HG02571 (cell line): ENCODE data around the gene KCNMB2.
A peak's percentile ranks its signal among the peaks of the same experiment; 100 is the strongest.

Experiments
- ATAC-seq: cut with Tn5 transposase; IDR thresholded peaks from one replicate; pipeline ENCODE4 v1.9.1; 2021; ENCODE audit warnings: mild to moderate bottlenecking, moderate library complexity; ENCODE audit not compliant: unreplicated experiment

Gene KCNMB2

GRCh38 chr3:178748874-178749273 is 212.6 kb downstream of the KCNMB2 start:
- ATAC-seq = no peak

DNA sequence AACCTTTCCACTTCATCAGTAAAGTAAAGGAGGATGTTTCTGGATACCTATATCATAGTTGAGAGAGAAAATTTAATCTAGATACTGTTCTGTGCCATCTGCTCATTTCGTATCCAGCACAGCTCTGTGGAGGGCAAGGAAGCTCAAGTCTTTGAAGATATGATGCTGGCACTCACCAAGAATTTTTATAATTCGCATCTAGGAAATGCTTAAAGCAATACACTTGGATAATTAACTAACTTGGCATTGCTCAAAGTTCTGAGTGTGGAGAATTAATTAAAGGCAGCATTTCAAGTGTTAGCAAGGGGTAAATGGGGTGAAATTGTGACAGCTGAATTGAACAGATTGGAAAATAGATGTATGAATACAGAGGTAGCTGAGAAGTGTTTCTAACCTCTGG is 213.2 kb downstream of the KCNMB2 start:
- ATAC-seq = no peak

GRCh38 chr3:178750639-178751300 is 214.5 kb downstream of the KCNMB2 start:
- no peak for ATAC-seq

- ATAC-seq = no peak
These were observed 216.6 kb downstream of the KCNMB2 start for GRCh38 chr3:178752843-178753242.

GRCh38 chr3:178754852-178755510 is 218.7 kb downstream of the KCNMB2 start:
- no peak for ATAC-seq

- ATAC-seq = no peak
These were observed 224.8 kb downstream of the KCNMB2 start for GRCh38 chr3:178761024-178761423.

DNA sequence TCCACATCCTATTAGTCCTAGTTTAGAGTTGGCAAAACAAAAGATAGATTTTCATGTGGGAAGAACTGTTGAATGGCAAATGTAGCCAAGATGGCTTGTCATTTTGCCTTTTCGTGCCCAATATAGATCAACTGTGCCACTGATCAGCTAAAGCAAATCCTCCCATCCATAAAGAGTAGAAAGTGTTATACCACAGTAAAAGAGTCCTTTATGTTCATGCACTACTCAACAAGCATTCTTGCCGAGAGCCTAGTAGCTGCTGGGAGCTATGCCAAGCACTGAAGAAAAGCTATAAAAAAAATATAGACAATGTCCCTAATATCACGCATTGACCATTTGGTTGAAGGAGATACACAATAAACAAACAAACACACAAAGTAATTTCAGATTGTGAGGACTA is 225.2 kb downstream of the KCNMB2 start:
- ATAC-seq = no peak

DNA sequence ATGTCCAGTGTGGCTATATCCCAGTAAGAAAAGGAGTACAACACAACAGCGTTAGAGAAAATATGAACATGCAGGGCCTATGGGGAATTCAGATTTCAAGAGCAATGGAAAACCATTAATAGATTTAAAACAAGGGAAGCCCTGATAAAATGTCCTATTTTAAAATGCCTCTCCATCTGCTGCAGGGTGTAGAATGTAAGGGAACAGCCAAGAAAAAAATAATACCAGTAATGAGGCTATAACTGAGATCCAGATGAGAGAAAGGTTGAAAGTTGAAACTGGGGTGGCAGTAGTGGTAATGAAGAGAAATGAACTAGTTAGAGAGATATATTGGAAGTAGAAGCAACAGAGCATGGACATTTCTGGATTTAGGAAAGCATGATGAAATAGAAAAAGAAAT is 226.1 kb downstream of the KCNMB2 start:
- no peak for ATAC-seq

DNA sequence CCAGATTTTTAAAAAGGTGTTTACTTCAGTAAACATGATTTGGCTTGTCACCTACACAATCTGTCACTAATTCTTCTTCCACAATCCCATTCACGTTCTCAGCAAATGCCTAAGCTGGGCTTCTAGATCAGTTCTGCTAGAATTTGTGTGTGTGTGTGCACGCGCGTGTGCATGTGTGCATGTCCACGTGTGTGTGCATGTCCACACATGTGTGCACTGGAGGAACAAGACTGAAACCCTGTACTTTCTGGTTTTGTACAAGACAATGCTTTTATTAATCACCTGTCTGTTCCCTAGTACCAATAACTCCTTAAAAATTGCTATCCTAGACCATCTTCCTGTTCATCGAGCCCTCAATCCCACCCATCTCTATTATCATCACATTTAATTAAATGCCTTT is 229.2 kb downstream of the KCNMB2 start:
- no peak for ATAC-seq

DNA sequence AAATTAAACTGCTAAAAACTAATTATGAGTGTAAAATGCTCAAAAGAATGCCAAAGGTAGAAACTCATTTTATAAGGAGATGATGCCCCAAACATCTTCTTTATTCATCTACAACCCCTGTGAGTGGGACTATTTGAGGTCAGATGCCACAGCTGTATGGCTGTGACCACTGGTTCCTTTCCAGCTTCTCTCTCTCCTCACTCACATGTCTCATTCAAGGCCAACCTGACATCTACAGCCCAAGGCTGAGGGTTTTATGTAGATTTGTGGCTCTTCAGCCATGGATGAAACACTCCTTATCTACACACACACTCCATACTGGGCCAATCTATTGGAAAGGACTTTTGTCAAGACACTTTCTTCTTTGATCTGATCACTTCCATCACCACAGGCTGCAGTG is 231.3 kb downstream of the KCNMB2 start:
- ATAC-seq = no peak

DNA sequence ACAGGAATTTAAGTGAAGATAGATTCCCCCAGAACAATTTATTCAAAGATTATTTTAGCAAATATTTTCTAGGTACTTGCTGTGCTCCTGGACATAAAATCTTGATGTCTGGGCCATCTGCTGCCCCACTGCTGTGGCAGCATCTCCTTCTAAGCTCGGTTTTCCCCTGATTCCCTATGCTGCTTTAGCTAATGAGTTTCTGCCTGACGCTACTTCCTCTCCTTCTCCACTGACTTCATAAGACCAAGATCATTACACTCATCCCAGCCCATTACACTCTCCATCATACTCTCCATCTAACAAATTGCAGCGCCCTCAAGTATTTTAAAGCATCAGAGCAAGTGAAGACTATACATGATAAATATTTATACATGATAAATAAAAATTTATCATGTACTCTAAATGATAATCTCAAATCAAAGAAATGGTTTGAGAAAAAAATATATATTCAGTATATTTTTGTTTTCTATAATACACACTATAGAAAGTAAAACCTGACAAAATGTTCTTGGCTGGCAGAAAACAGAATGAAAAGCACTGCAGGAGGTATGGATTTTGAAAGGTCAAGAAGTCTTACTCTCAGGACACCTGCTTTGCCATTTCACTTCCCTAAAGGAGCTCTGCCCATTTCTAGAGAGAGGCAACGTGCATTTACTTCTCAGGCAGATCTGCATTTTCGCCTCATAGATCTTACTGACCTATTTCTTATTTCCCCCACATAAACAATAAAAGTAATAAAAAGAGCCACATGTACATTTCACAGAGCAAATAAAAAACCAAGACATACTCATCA is 232.0 kb downstream of the KCNMB2 start:
- ATAC-seq = peak; percentile 81

DNA sequence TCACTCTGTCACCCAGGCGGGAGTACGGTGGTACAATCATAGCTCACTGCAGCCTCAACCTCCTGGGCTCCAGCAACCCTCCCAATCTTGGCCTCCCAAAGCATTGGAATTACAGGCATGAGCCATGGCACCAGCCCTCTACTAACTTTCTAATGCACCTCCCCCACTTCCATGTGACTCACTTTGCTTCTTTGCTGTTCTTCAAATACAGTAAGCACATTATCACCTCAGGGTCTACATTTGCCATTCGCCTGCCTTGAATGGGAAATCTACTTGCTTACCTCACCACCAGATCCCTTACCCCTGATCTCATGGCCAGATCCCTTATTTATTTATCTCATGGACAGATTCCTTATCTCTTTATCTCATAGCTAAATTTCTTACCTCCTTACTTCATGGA is 235.3 kb downstream of the KCNMB2 start:
- no peak for ATAC-seq

DNA sequence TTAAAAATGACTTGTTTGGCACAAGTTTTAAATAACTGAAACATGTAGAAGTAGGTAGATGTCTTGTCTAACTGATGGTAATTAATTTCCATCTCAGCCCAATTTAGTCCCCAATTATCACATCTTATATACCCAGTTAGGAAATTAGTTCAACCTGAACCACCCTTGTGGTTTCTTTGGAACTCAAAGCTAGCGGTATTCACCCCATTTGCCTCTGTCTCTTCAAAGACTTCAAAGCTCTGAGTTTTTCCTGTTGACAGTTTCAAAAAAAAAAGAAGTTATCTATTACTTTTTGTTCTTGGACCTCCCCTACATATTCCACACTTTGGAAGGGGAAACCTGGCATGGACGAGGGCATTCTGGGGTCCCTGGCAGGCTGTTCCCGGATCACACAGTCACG is 236.5 kb downstream of the KCNMB2 start:
- ATAC-seq = no peak

GRCh38 chr3:178773358-178773757 is 237.1 kb downstream of the KCNMB2 start:
- ATAC-seq = no peak

DNA sequence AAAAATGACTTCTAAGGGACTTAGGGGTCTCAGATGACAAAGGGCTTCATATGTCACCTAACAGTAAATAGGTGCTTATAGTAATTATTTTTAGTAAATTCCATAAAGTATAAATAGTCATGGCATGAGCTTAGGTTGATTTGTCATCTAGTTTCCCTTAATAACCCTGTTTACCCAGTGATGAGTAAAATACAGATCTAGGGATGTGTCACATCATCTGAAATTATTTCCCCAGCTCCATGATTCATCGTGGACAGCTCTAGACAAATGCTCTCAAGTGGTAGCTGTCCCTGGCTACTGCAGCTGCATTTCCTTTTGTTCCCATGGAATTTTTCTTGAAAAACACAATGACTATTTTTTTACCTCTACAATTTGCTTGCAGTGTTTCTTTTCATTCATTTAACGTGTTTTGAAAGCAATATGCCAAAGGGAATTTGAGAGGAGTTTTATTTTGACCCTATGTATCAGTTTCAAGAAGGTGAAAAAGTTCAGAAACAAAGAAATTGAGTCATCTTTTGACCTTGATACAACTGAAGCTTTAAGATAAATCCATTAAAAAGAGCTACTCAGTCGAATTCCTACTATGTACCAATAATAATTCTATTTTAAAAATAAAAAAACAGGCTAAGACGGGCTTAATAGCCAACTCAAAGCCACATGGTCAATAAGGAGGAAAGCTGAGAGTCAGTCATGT is 241.6 kb downstream of the KCNMB2 start:
- ATAC-seq = peak; percentile 88

DNA sequence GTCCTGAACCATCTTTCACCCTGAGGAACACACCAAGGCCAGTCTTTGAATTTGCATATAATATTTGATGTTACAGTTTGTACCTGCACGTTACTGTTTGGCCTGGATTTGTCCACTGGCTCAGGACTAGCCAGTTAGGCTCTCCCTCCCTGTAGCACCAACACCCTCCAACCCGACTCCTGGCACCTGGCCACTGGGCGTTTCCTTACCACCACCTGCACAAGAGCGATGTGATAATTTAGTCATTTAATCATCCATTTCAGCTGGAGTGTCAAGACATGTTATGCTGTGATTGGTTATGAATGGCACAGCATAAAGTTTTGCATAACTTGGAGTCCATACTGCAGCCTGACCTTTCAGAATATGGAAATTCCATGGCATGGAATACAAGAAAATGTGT is 242.4 kb downstream of the KCNMB2 start:
- no peak for ATAC-seq

DNA sequence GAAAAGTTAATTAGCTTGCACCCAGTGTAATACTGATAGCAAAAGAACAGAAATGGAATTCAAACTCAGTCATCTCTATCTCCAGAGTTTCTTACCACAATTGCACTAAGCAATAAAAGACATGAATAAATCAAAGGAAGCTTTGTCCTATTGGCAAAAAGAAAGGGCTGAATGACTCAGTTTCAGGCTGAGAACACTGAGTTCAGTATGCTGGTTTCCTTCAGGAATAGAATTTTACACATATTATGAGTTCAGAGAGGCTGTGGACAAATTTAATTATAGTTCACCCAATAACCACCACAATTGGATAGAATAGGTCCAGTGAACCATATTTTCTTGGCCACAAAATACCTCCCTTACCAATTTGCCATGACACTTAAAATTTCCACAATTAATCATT is 249.7 kb downstream of the KCNMB2 start:
- ATAC-seq = no peak

DNA sequence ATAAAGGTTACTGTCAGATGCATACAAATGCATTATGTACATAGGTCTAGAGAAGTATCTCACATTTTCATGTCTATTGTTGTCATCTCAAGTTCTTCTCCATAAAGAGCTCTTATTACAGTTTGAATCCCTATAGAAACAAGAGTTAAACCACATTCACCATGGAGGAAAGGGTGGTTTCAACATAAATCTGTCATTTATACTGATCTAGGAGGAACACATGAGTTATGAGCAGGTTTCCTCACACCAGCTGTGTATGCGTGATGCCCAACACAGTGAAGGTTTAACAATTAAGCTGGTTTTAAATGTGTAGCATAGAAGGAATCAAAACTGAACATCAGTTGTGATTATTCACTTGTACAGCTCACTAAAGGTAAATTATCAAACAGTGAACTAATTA is 251.7 kb downstream of the KCNMB2 start:
- ATAC-seq = no peak

DNA sequence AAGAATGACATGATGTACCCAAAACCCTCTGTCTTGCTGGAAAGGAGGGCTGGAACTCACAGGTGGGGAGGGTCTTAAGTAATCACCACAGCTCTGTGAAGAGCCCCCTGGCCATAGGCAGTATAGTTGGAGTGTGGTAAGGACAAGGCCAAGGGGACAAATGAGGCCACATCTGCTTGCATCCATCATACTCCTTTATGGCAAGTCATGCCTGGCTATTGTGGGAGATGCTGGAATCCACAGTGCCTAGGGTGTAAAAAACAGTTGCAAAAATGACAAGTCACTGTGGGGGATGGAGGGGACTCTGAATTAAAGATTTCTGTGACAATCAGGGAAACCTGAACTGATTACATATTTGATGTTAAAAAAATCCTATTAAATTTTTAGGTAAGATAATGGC is 258.5 kb downstream of the KCNMB2 start:
- no peak for ATAC-seq

DNA sequence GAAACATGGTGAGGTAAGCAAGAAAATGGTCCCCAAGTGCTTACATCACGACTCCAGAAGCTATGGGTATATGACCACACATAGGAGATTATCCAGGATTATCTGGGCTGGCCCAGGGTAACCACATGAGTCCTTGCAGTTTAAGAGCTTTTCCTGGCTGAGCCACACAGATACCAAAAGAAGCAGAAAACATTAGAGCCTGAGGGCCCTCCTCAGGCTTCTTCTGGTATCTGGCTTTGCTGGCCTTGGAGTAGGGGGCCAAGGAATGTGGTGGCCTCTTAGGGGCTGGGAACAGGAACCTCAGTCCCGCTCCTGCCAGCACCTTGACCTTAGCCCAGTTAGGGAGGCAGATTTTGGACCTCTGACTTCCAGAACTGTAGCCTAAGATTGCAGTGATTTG is 259.1 kb downstream of the KCNMB2 start:
- ATAC-seq = no peak

DNA sequence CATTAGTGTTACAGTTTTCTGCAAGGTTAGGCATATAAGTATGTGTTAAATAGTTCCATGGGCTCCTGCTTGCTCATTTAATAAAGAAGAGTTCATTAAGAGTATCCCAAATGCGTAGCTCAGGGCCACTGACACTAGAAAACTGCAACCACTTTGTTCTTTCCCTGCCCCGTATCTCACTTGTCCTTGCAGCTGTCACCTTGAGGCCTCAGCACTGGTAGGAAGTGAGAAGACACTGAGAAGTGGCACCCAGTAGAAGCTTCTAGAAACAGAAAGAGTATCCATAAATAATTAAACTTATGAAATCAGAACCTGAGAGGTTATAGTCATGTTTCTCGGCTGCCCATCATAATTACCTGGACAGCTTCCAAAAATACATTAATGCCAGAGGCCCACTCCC is 266.0 kb downstream of the KCNMB2 start:
- ATAC-seq = peak; percentile 54
